GM19397 (cell line): Measurements from ENCODE around the gene EMC10.
"Not testable (repeated sequence)": the region's sequence is repeated elsewhere in the genome, so short reads cannot be mapped to it uniquely, and the experiment has no call there.

ENCODE experiments used
- ATAC-seq: cut with Tn5 transposase; IDR thresholded peaks from one replicate; pipeline ENCODE4 v1.9.1; 2021; ENCODE audit warnings: mild to moderate bottlenecking, moderate library complexity; ENCODE audit not compliant: unreplicated experiment

EMC10 gene

GRCh38 chr19:50476224-50476906 is at the start of gene EMC10, which contains the start of gene GARIN5A:
Gene EMC10, plus strand, starts transcription at chr19:50476507. Its CDS starts 38 bp downstream, at chr19:50476545.
Gene GARIN5A, minus strand, starts transcription at chr19:50476848. Its CDS starts 460 bp downstream, at chr19:50476388.
- peak; percentile 86 for ATAC-seq

DNA sequence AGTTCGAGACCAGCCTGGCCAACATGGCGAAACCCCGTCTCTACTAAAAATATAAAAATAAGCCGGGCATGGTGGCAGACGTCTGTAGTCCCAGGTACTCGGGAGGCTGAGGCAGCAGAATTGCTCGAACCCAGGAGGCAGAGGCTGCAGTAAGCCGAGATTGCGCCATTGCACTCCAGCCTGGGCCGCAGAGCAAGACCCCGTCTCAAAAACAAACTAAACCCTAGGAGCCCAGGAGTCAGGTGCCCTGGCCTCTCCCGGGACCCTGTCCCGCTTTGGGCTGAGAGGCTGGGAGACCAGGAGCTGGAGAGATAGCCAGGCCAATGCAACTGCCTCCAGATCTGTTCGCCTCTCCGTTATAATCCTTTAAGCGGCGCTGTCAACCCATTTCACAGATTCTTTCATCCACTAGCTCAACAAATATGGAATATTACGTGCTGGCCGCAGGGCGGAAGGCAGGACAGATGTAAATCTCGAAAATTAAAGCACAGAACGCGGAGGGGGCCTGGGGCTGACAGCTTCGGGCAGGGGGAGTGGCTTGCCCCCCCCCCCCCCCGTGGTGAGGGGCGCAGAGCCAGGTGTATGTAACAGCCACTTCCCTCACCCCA is 48.9 kb upstream of the EMC10 start:
- ATAC-seq: no peak

- no peak for ATAC-seq
Measured at GRCh38 chr19:50427997-50428425, 48.3 kb upstream of the EMC10 start.

DNA sequence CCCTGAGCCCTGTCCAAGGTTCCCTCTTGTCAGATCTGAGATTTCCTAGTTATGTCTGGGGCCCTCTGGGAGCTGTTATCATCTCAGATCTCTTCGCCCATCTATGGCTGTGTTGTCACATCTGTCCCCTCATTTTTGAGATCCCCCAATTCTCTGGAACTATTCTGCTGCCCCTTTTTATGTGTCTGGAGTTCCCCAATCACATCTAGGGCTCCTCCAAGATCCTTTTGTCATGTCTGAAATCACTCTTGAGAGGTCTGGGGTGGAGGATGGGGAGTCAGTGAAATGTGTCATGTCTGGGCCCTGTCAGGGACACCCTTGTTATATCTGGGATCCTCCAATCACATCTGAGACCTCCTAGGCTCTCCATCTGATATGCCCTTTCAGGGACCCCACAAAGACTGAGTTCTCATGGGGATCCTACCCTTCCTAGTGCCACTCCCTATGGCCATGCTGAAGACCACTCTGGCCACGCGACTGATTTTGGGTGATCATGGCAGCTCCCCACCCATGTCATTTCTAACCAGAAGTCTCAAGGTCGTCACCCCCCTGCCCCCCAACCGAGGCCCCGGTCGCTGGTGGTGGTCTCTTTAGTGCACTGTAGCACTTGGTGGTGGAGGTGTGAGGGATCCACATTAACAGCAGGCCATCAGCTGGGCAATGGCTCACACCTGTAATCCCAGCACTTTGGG is 47.4 kb upstream of the EMC10 start:
- no peak for ATAC-seq

GRCh38 chr19:50430888-50431342 is 45.4 kb upstream of the EMC10 start:
- ATAC-seq: no peak

- ATAC-seq: peak; percentile 70
Measured at GRCh38 chr19:50431343-50432220, 44.7 kb upstream of the EMC10 start.

- ATAC-seq: peak; percentile 16
Measured at GRCh38 chr19:50432221-50433028, 43.9 kb upstream of the EMC10 start, which contains the start of gene MYBPC2. Gene MYBPC2, plus strand, starts transcription at chr19:50432892. Its CDS starts 62 bp downstream, at chr19:50432954.

- no peak for ATAC-seq
Measured at GRCh38 chr19:50433201-50434180, 42.8 kb upstream of the EMC10 start.

- no peak for ATAC-seq
Measured at GRCh38 chr19:50434525-50434924, 41.8 kb upstream of the EMC10 start.

DNA sequence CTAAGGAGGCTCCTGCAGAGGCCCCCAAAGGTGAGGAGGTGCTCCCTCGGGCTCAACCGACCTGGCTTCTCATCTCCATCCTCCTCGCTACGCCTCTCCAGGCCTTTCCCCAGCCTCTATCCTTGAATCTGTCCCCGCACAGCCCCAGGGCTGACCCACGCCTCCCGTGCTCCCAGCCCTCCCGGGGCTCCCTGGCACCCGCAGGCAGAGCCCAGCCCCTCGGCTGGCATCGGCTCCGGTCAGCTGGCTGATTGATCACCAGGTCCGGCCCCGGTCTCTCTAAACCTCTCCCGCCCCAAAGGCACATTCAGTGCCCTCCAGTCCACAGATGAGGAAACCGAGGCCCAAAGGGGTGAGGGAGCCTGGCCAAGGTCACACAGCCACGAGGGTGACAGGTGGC is 41.1 kb upstream of the EMC10 start:
- ATAC-seq: no peak

- ATAC-seq: no peak
Measured at GRCh38 chr19:50435627-50436026, 40.7 kb upstream of the EMC10 start.

- ATAC-seq: no peak
Measured at GRCh38 chr19:50437862-50438449, 38.4 kb upstream of the EMC10 start.

- not testable (repeated sequence) for ATAC-seq
Measured at GRCh38 chr19:50439130-50439529, 37.2 kb upstream of the EMC10 start.

GRCh38 chr19:50444059-50444458 is 32.2 kb upstream of the EMC10 start:
- no peak for ATAC-seq

GRCh38 chr19:50447053-50447452 is 29.3 kb upstream of the EMC10 start:
- ATAC-seq: no peak

DNA sequence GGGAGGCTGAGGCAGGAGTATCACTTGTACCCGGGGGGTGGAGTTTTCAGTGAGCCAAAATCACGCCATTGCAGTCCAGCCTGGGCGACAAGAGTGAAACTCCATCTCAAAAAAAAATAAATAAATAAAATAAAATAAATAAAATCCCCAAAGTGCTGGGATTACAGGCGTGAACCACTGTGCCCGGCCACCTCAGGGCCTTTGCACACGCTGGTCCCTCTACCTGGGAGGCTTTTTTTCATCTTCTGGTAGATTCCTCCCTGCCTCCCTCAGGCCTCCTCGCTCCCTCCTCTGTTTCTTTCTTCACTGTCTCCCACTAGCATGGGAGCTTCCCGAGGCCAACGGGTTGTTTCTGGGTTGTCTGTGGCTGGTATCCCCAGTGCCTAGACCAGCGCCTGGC is 28.6 kb upstream of the EMC10 start:
- no peak for ATAC-seq

DNA sequence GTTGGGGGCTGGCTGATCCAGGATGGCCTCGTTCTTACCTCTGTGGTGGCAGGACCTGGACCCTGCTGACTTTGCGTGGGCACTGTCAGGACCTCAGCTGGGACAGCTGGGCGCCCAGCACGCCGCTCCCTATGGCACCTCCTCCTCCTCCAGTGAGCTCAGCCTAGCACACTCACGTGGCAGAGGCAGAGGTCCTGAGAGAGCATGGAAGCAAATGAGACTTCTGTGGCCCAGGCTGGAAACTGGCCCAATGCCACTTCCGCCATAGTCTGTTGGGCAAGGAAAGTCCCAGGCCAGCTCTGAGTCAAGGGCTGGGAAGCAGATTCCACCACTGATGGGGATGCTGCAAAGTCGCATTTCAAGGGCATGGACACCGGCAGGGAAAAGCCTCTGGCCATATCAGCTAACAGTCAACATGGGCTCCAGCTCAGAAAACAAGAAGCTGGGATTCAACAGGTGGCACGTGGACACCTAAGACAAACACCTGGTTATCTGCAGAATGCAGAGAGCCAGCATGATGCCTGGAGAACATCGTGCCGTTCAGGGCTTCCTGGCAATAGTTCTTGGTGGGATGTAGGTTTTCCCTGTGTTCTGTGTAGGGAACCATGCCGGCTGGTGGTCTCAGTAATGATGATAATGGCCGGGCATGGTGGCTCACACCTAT is 26.9 kb upstream of the EMC10 start:
- ATAC-seq: no peak
